Measurements from ENCODE around the gene CISTR.

CISTR gene

GRCh38 chr12:53739214-53740129, 12.3 kb downstream of the CISTR start:
- peak overlapping the region; percentile 35 for H3K4me3 ChIP-seq (ENCODE audit: low read length)

GRCh38 chr12:53738406-53739213, 13.2 kb downstream of the CISTR start:
- Histone ChIP-seq H3K9me3 (replicated peaks; ENCODE audit: low read length) (no peaks in the 10 kb centered on the region), H3K36me3 (ENCODE audit: insufficient read depth, low read length) (no peaks in the 10 kb centered on the region), H3K9ac (ENCODE audit: low read depth, low read length) (no peak overlapping the region), H3K27me3 (ENCODE audit: control insufficient read depth, insufficient read depth, low read length) (peaks cover 70% of the 10 kb centered on the region), H3K4me3 (ENCODE audit: low read length) (no peak overlapping the region), H3K4me2 (ENCODE audit: low read length) (no peak overlapping the region), H3K4me1 (ENCODE audit: control insufficient read depth, insufficient read depth, low read length) (peaks cover 9% of the 10 kb centered on the region)

More at GRCh38 chr12:53739214-53740129, 12.3 kb downstream of the CISTR start:
- Histone ChIP-seq H3K9ac (ENCODE audit: low read depth, low read length) (no peak overlapping the region), H3K36me3 (ENCODE audit: insufficient read depth, low read length) (no peaks in the 10 kb centered on the region), H3K4me2 (ENCODE audit: low read length) (peak overlapping the region; percentile 60), H3K27me3 (ENCODE audit: control insufficient read depth, insufficient read depth, low read length) (peaks cover 79% of the 10 kb centered on the region), H3K9me3 (replicated peaks; ENCODE audit: low read length) (no peaks in the 10 kb centered on the region), H3K4me1 (ENCODE audit: control insufficient read depth, insufficient read depth, low read length) (peaks cover 2% of the 10 kb centered on the region)

GRCh38 chr12:53737951-53738405, 13.8 kb downstream of the CISTR start:
- Histone ChIP-seq H3K4me3 (ENCODE audit: low read length) (no peak overlapping the region), H3K9me3 (replicated peaks; ENCODE audit: low read length) (no peaks in the 10 kb centered on the region), H3K27me3 (ENCODE audit: control insufficient read depth, insufficient read depth, low read length) (peaks cover 65% of the 10 kb centered on the region), H3K4me2 (ENCODE audit: low read length) (no peak overlapping the region), H3K36me3 (ENCODE audit: insufficient read depth, low read length) (no peaks in the 10 kb centered on the region), H3K4me1 (ENCODE audit: control insufficient read depth, insufficient read depth, low read length) (peaks cover 14% of the 10 kb centered on the region), H3K9ac (ENCODE audit: low read depth, low read length) (no peak overlapping the region)

- Histone ChIP-seq H3K27me3 (ENCODE audit: control insufficient read depth, insufficient read depth, low read length) (peaks cover 60% of the 10 kb centered on the region), H3K4me1 (ENCODE audit: control insufficient read depth, insufficient read depth, low read length) (peaks cover 17% of the 10 kb centered on the region), H3K9ac (ENCODE audit: low read depth, low read length) (no peak overlapping the region), H3K36me3 (ENCODE audit: insufficient read depth, low read length) (no peaks in the 10 kb centered on the region), H3K4me3 (ENCODE audit: low read length) (no peak overlapping the region), H3K9me3 (replicated peaks; ENCODE audit: low read length) (no peaks in the 10 kb centered on the region), H3K4me2 (ENCODE audit: low read length) (no peak overlapping the region)
These were observed 14.5 kb downstream of the CISTR start for GRCh38 chr12:53737093-53737808.

- Histone ChIP-seq H3K4me3 (ENCODE audit: low read length) (no peak overlapping the region), H3K27me3 (ENCODE audit: control insufficient read depth, insufficient read depth, low read length) (peaks cover 58% of the 10 kb centered on the region), H3K9ac (ENCODE audit: low read depth, low read length) (no peak overlapping the region), H3K4me2 (ENCODE audit: low read length) (no peak overlapping the region), H3K36me3 (ENCODE audit: insufficient read depth, low read length) (no peaks in the 10 kb centered on the region), H3K9me3 (replicated peaks; ENCODE audit: low read length) (no peaks in the 10 kb centered on the region), H3K4me1 (ENCODE audit: control insufficient read depth, insufficient read depth, low read length) (peaks cover 17% of the 10 kb centered on the region)
These were observed 15.2 kb downstream of the CISTR start for GRCh38 chr12:53736592-53736991.

- Histone ChIP-seq H3K4me3 (ENCODE audit: low read length) (no peak overlapping the region), H3K4me2 (ENCODE audit: low read length) (no peak overlapping the region), H3K4me1 (ENCODE audit: control insufficient read depth, insufficient read depth, low read length) (peaks cover 17% of the 10 kb centered on the region), H3K36me3 (ENCODE audit: insufficient read depth, low read length) (no peaks in the 10 kb centered on the region), H3K27me3 (ENCODE audit: control insufficient read depth, insufficient read depth, low read length) (peaks cover 52% of the 10 kb centered on the region), H3K9ac (ENCODE audit: low read depth, low read length) (no peak overlapping the region), H3K9me3 (replicated peaks; ENCODE audit: low read length) (no peaks in the 10 kb centered on the region)
These were observed 16.2 kb downstream of the CISTR start for GRCh38 chr12:53735556-53735955.

GRCh38 chr12:53734425-53734824, 17.4 kb downstream of the CISTR start:
- H3K4me3 ChIP-seq (ENCODE audit: low read length) = no peak overlapping the region
- H3K4me1 ChIP-seq (ENCODE audit: control insufficient read depth, insufficient read depth, low read length) = peaks cover 17% of the 10 kb centered on the region
- H3K9me3 ChIP-seq (replicated peaks; ENCODE audit: low read length) = no peaks in the 10 kb centered on the region
- H3K4me2 ChIP-seq (ENCODE audit: low read length) = no peak overlapping the region
- H3K9ac ChIP-seq (ENCODE audit: low read depth, low read length) = no peak overlapping the region
- no peaks in the 10 kb centered on the region for H3K36me3 ChIP-seq (ENCODE audit: insufficient read depth, low read length)
- peaks cover 42% of the 10 kb centered on the region for H3K27me3 ChIP-seq (ENCODE audit: control insufficient read depth, insufficient read depth, low read length)

GRCh38 chr12:53733807-53734200, 18.0 kb downstream of the CISTR start:
- no peak overlapping the region for H3K9ac ChIP-seq (ENCODE audit: low read depth, low read length)
- peaks cover 36% of the 10 kb centered on the region for H3K27me3 ChIP-seq (ENCODE audit: control insufficient read depth, insufficient read depth, low read length)
- H3K4me2 ChIP-seq (ENCODE audit: low read length) = peak overlapping the region; percentile 3
- H3K4me1 ChIP-seq (ENCODE audit: control insufficient read depth, insufficient read depth, low read length) = peaks cover 15% of the 10 kb centered on the region
- no peaks in the 10 kb centered on the region for H3K9me3 ChIP-seq (replicated peaks; ENCODE audit: low read length)
- H3K36me3 ChIP-seq (ENCODE audit: insufficient read depth, low read length) = no peaks in the 10 kb centered on the region
- H3K4me3 ChIP-seq (ENCODE audit: low read length) = no peak overlapping the region

- Histone ChIP-seq H3K4me2 (ENCODE audit: low read length) (peak overlapping the region; percentile 3), H3K4me3 (ENCODE audit: low read length) (no peak overlapping the region), H3K4me1 (ENCODE audit: control insufficient read depth, insufficient read depth, low read length) (peaks cover 15% of the 10 kb centered on the region), H3K36me3 (ENCODE audit: insufficient read depth, low read length) (no peaks in the 10 kb centered on the region), H3K27me3 (ENCODE audit: control insufficient read depth, insufficient read depth, low read length) (peaks cover 30% of the 10 kb centered on the region), H3K9me3 (replicated peaks; ENCODE audit: low read length) (no peaks in the 10 kb centered on the region), H3K9ac (ENCODE audit: low read depth, low read length) (no peak overlapping the region)
These were observed 18.6 kb downstream of the CISTR start for GRCh38 chr12:53733051-53733806.

- H3K4me1 ChIP-seq (ENCODE audit: control insufficient read depth, insufficient read depth, low read length) = peaks cover 34% of the 10 kb centered on the region
- H3K9me3 ChIP-seq (replicated peaks; ENCODE audit: low read length) = no peaks in the 10 kb centered on the region
These were observed 22.1 kb downstream of the CISTR start for GRCh38 chr12:53729644-53730043.

More at GRCh38 chr12:53729644-53730043, 22.1 kb downstream of the CISTR start:
- Histone ChIP-seq H3K27me3 (ENCODE audit: control insufficient read depth, insufficient read depth, low read length) (no peaks in the 10 kb centered on the region), H3K4me2 (ENCODE audit: low read length) (no peak overlapping the region), H3K9ac (ENCODE audit: low read depth, low read length) (no peak overlapping the region), H3K4me3 (ENCODE audit: low read length) (no peak overlapping the region), H3K36me3 (ENCODE audit: insufficient read depth, low read length) (peaks cover 4% of the 10 kb centered on the region)
